MM.1S (cell line): ENCODE data around the gene HOOK2.

Experiments used
- DNase-seq: peaks from one replicate; pipeline ENCODE4 v3.0.0-alpha.2; 2015
- H2AFZ ChIP-seq: fragments of 300-600 bp; sonication (generic); 2 replicates; pipeline ENCODE4 v1.6.0; 2016; ENCODE audit warnings: antibody characterized with exemption, low read length
- H3F3A ChIP-seq: fragments of 300-600 bp; sonication (generic); 2 replicates; pipeline ENCODE4 v1.6.1; 2016; ENCODE audit warnings: mild to moderate bottlenecking, antibody characterized with exemption, low read length, moderate library complexity, mixed read lengths; ENCODE audit not compliant: insufficient read depth
- H3K27ac ChIP-seq: fragments of 300-600 bp; sonication (generic); 2 replicates; pipeline ENCODE4 v1.5.1; 2016; ENCODE audit warnings: mild to moderate bottlenecking, low read length
- H3K27me3 ChIP-seq: fragments of 300-600 bp; sonication (generic); replicated peaks from 2 replicates; pipeline ENCODE4 v1.6.0; 2016; ENCODE audit warnings: low read length; ENCODE audit not compliant: insufficient read depth
- H3K36me3 ChIP-seq: fragments of 300-600 bp; sonication (generic); replicated peaks from 2 replicates; pipeline ENCODE4 v1.6.1; 2016; ENCODE audit warnings: mild to moderate bottlenecking, low read length, mixed read lengths; ENCODE audit not compliant: insufficient read depth
- H3K4me1 ChIP-seq: fragments of 300-600 bp; sonication (generic); 2 replicates; pipeline ENCODE4 v1.6.1; 2016; ENCODE audit warnings: low read length, mixed read lengths
- H3K4me2 ChIP-seq: fragments of 300-600 bp; sonication (generic); 2 replicates; pipeline ENCODE4 v1.6.0; 2016; ENCODE audit warnings: low read depth, low read length
- H3K4me3 ChIP-seq: fragments of 300-600 bp; sonication (generic); 2 replicates; pipeline ENCODE4 v1.5.1; 2016; ENCODE audit warnings: low read length, mixed read lengths
- H3K79me2 ChIP-seq: fragments of 300-600 bp; sonication (generic); 2 replicates; pipeline ENCODE4 v1.6.1; 2016; ENCODE audit warnings: mixed run types, low read length, mixed read lengths
- H3K9ac ChIP-seq: fragments of 300-600 bp; sonication (generic); 2 replicates; pipeline ENCODE4 v1.6.1; 2016; ENCODE audit warnings: low read length, mixed read lengths
- H3K9me2 ChIP-seq: fragments of 300-600 bp; sonication (generic); replicated peaks from 2 replicates; pipeline ENCODE4 v1.6.1; 2016; ENCODE audit warnings: mild to moderate bottlenecking, low read length, mixed read lengths; ENCODE audit not compliant: insufficient read depth
- H3K9me3 ChIP-seq: fragments of 300-600 bp; sonication (generic); replicated peaks from 2 replicates; pipeline ENCODE4 v1.6.1; 2016; ENCODE audit warnings: mild to moderate bottlenecking, low read length, mixed read lengths; ENCODE audit not compliant: insufficient read depth
- H4K20me1 ChIP-seq: fragments of 300-600 bp; sonication (generic); 2 replicates; pipeline ENCODE4 v1.6.1; 2016; ENCODE audit warnings: mild to moderate bottlenecking, low read length, moderate library complexity, mixed read lengths; ENCODE audit not compliant: insufficient read depth
- EZH2 ChIP-seq: fragments of 300-600 bp; sonication (generic); optimal IDR thresholded peaks from 2 replicates; pipeline ENCODE3; 2017; ENCODE audit warnings: low read depth, mild to moderate bottlenecking, antibody characterized with exemption, low read length, mixed read lengths
- EZH2phosphoT487 ChIP-seq: fragments of 300-600 bp; sonication (generic); IDR thresholded peaks from 2 replicates; pipeline ENCODE4 v1.6.1; 2018; ENCODE audit warnings: antibody characterized with exemption, low read length
- TF ChIP-seq, protein P1 (sequence below): fragments of 300-600 bp; sonication (generic); IDR thresholded peaks from 2 replicates; pipeline ENCODE4 v1.5.1; 2016; ENCODE audit warnings: antibody characterized with exemption, low read length, mixed read lengths

The HOOK2 gene

DNA sequence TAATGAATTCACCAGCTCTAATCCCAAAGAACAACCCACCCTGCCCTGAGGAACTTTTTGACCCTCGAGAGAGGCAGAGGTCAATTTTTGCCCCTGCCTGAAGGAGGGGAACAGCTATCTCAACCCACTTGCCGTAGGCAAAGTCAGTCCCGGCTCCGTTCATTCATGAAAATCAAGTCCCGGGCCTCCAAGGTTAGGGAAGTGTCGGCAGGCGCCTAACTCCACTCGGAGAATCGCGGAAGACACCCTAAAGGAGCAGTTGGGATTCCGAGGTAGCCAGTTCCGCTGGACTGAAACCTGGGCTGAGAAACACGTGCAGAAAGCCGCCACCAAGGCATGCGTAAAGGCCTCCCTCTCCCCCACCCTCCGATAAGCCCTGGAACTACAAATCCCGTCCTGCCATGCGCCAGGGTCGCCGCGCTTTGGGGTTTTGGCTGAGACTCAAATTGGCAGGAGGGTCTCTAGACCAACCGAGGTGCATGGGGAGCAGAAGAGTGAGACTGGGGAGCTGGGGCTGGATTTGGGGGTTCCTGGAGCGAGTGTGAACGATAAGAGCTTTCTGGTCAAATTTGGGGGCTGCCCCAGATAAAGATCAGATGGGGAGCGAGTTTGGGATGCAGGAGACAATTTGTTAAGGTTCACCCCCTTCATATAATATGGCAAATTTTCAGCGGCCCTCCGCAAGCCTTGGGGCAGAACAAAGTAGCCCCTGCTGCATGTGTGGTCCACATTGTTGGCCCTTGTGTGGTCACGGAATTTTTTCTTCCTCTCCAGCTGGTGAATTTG is 51.5 kb downstream of the HOOK2 start, which contains the start of gene TNPO2:
Gene TNPO2 (minus strand): TSS at position 292 of the 786 bp plus-strand sequence. CDS start 2,955 bp downstream, outside the sequence.
- no peaks in the 10 kb centered on the region for H3K9me3 ChIP-seq
- H4K20me1 ChIP-seq: no peaks in the 10 kb centered on the region
- DNase-seq: peak; percentile 78
- peaks cover 3% of the 10 kb centered on the region; the same call in 1 of the 2 replicates for H3K4me1 ChIP-seq
- H3K79me2 ChIP-seq: peaks cover 45% of the 10 kb centered on the region
- H3F3A ChIP-seq: peaks cover 17% of the 10 kb centered on the region
- peak within 1 kb of the TSS; percentile 71 for H2AFZ ChIP-seq
- H3K27me3 ChIP-seq: no peaks in the 10 kb centered on the region
- no peaks in the 10 kb centered on the region for H3K9me2 ChIP-seq
- H3K27ac ChIP-seq: peak within 1 kb of the TSS; percentile 61
- TF ChIP-seq EZH2phosphoT487: no peak
- TF ChIP-seq, protein P1, sequence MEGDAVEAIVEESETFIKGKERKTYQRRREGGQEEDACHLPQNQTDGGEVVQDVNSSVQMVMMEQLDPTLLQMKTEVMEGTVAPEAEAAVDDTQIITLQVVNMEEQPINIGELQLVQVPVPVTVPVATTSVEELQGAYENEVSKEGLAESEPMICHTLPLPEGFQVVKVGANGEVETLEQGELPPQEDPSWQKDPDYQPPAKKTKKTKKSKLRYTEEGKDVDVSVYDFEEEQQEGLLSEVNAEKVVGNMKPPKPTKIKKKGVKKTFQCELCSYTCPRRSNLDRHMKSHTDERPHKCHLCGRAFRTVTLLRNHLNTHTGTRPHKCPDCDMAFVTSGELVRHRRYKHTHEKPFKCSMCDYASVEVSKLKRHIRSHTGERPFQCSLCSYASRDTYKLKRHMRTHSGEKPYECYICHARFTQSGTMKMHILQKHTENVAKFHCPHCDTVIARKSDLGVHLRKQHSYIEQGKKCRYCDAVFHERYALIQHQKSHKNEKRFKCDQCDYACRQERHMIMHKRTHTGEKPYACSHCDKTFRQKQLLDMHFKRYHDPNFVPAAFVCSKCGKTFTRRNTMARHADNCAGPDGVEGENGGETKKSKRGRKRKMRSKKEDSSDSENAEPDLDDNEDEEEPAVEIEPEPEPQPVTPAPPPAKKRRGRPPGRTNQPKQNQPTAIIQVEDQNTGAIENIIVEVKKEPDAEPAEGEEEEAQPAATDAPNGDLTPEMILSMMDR: no peak
- no peak for TF ChIP-seq EZH2
- peak within 1 kb of the TSS; percentile 84 for H3K4me3 ChIP-seq
- H3K36me3 ChIP-seq: peaks cover 2% of the 10 kb centered on the region
- peak within 1 kb of the TSS; percentile 84 for H3K9ac ChIP-seq
- H3K4me2 ChIP-seq: peak within 1 kb of the TSS; percentile 91

DNA sequence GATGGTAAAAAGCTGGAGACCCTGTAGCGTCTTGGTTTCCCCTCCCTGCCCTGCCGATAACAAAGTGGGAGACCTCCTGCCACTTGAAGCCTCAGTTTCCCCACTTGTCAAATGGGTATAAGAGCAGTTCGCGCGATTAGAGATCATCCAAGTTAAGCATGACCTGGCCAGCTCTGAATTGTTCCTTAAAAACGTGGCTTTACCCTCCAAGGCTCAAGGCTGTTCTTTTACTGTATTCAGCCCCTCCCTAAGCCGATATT is 52.0 kb downstream of the HOOK2 start:
- H3K36me3 ChIP-seq: peaks cover 5% of the 10 kb centered on the region; the same call in 1 of the 2 replicates
- H3K4me3 ChIP-seq: peak overlapping the region; percentile 84
- H3K27ac ChIP-seq: peak overlapping the region; percentile 61
- peak overlapping the region; percentile 84 for H3K9ac ChIP-seq
- H2AFZ ChIP-seq: peak overlapping the region; percentile 71
- no peaks in the 10 kb centered on the region for H4K20me1 ChIP-seq
- H3K9me2 ChIP-seq: no peaks in the 10 kb centered on the region
- H3K27me3 ChIP-seq: no peaks in the 10 kb centered on the region
- H3K79me2 ChIP-seq: peaks cover 50% of the 10 kb centered on the region
- H3F3A ChIP-seq: peaks cover 17% of the 10 kb centered on the region
- DNase-seq: peak; percentile 21
- peak overlapping the region; percentile 91 for H3K4me2 ChIP-seq
- peaks cover 3% of the 10 kb centered on the region; the same call in 1 of the 2 replicates for H3K4me1 ChIP-seq
- no peaks in the 10 kb centered on the region for H3K9me3 ChIP-seq
- TF ChIP-seq EZH2 (no peak), EZH2phosphoT487 (no peak)
- TF ChIP-seq, protein P1: no peak

DNA sequence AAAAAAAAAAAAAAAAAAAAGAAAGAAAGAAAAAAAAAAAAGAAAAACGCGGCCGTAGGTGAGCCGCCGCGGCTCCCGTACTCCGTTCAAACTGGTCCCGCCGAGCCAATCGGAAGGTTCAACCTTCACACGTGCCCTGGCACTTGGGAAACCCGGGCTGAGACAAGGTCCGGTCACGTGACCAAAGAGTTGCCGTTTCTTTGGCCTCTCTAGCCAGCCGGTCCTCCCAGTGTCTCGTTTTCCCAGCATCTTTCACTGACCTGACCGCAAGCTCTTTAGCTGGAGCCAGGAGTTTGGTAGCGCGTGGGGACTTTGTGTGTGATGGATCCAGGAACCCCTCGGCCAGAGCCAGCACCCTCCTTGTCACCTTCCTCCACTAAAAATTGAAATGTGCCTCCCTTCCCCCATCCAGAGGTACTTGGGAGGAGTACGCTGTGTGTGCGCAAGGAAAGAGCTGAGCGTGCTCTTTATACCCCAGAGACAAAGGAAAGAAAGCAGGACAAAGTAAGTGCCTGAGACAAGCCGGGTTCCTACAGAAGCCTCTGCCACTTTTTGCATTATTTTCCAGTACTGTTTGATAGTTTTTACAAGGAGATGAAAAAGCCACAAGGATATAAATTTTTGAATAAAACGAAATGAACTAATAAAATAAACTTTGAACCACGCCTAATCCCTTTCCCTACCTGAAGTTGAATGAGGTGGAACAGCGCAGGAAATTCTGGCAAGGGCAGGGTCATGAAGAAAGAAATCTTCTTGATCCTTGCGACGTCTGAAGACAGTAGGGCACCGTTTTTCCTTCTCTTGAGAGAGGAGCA is 52.6 kb downstream of the HOOK2 start:
- H2AFZ ChIP-seq: peak overlapping the region; percentile 71
- peaks cover 5% of the 10 kb centered on the region; the same call in 1 of the 2 replicates for H3K36me3 ChIP-seq
- H3K4me3 ChIP-seq: peak overlapping the region; percentile 84

More for the DNA sequence above, 52.6 kb downstream of the HOOK2 start:
- peaks cover 54% of the 10 kb centered on the region for H3K79me2 ChIP-seq
- H3K4me1 ChIP-seq: peaks cover 3% of the 10 kb centered on the region; the same call in 1 of the 2 replicates
- H3K27ac ChIP-seq: peak overlapping the region; percentile 61
- no peaks in the 10 kb centered on the region for H3K9me2 ChIP-seq
- TF ChIP-seq EZH2 (no peak), EZH2phosphoT487 (no peak)
- TF ChIP-seq, protein P1: no peak
- peak overlapping the region; percentile 91 for H3K4me2 ChIP-seq
- no peaks in the 10 kb centered on the region for H3K27me3 ChIP-seq
- DNase-seq: peak; percentile 99
- H4K20me1 ChIP-seq: no peaks in the 10 kb centered on the region
- no peaks in the 10 kb centered on the region for H3K9me3 ChIP-seq
- peaks cover 17% of the 10 kb centered on the region for H3F3A ChIP-seq
- H3K9ac ChIP-seq: peak overlapping the region; percentile 85
